Esophagus squamous epithelium (tissue), 4 donors: ENCODE data around the gene ZDHHC11B.

Experiments used
- CTCF ChIP-seq, 6 experiments: fragments of 450-650 bp in 4 of 6; fragments of 200-600 bp in 2 of 6; sonication (generic) in 2 of 6; IDR thresholded peaks; one replicate each; pipeline ENCODE4 v1.5.1; 2016 to 2019; ENCODE audit warnings: antibody characterized with exemption in 6 of 6, mild to moderate bottlenecking in 4 of 6, moderate library complexity in 4 of 6
- POLR2A ChIP-seq, 4 donors: fragments of 450-650 bp; IDR thresholded peaks; one replicate each; pipeline ENCODE4 v1.6.1; 2017; ENCODE audit warnings: antibody characterized with exemption in 4 of 4, mild to moderate bottlenecking in 4 of 4, moderate library complexity in 3 of 4

GRCh38 chr5:675111-675870 lies 109.2 kb downstream of the ZDHHC11B start:
- TF ChIP-seq CTCF (IDR thresholded peaks at IDR 0.05) (no peak), POLR2A (IDR thresholded peaks at IDR 0.05) (no peak)
